Activated CD8-positive, alpha-beta T cell treated with anti-CD3 and anti-CD28 coated beads for 36 hours (primary cell): Measurements from ENCODE around the gene LILRA5. TPM values are rescaled to one million over a fixed set of nuclear protein-coding genes. Genes with fewer than 3 reads are reported as not detected.

Experiments
- ATAC-seq: fragments of 200-7000 bp; cut with Tn5 transposase; one replicate; pipeline ENCODE4 v1.10.0; 2021; ENCODE audit warnings: mild to moderate bottlenecking, moderate library complexity
- CTCF ChIA-PET: fragments of 350-600 bp; sonication (Branson Sonifier 250); formaldehyde crosslinking; loops from one replicate; lab custom pipeline; 2021; ENCODE audit warnings: antibody characterized with exemption; lab: Charles Lee
- POLR2A ChIA-PET: fragments of 350-600 bp; sonication (Branson Sonifier 250); formaldehyde crosslinking; loops from one replicate; lab custom pipeline; 2021; ENCODE audit warnings: antibody characterized with exemption; lab: Charles Lee
- DNase-seq: peaks from one replicate; pipeline ENCODE4 v3.0.0-alpha.2; 2020
- H3K27ac Mint-ChIP-seq: one replicate; pipeline ENCODE4 v1.8.0; 2021; ENCODE audit warnings: mild to moderate bottlenecking, mixed read lengths
- H3K27me3 Mint-ChIP-seq: one replicate; pipeline ENCODE4 v1.8.0; 2021; ENCODE audit warnings: mixed read lengths
- H3K36me3 Mint-ChIP-seq: one replicate; pipeline ENCODE4 v1.8.0; 2021; ENCODE audit warnings: low read depth, mixed read lengths
- H3K4me1 Mint-ChIP-seq: one replicate; pipeline ENCODE4 v1.8.0; 2021; ENCODE audit warnings: low read depth, mixed read lengths
- H3K4me3 Mint-ChIP-seq: one replicate; pipeline ENCODE4 v1.8.0; 2021; ENCODE audit warnings: mild to moderate bottlenecking, moderate library complexity, mixed read lengths
- H3K9me3 Mint-ChIP-seq: one replicate; pipeline ENCODE4 v1.8.0; 2021; ENCODE audit warnings: mixed read lengths
- CTCF ChIP-seq: fragments of 200-600 bp; IDR thresholded peaks from one replicate; pipeline ENCODE4 v1.8.0; 2022; ENCODE audit warnings: antibody characterized with exemption, mild to moderate bottlenecking
- intact Hi-C: fragments of 100-400 bp; cut with micrococcal nuclease; formaldehyde crosslinking; loops from one replicate; pipeline ENCODE4 v1.10.0; 2022
- total RNA-seq, 2 experiments: library from RNA; stranded (reverse); gene quantifications; one replicate each; pipeline ENCODE4 v1.2.3, GENCODE V29; 2021

The LILRA5 gene
- total RNA-seq, 2 experiments from 2014 or later = not detected

GRCh38 chr19:54271106-54271505, 41.9 kb downstream of the LILRA5 start:
- TF ChIP-seq CTCF = no peak
- no peak for ATAC-seq
- Mint-ChIP-seq H3K27ac (no peak overlapping the region), H3K9me3 (no peaks in the 10 kb centered on the region), H3K36me3 (no peaks in the 10 kb centered on the region), H3K4me3 (no peak overlapping the region), H3K27me3 (peaks cover 13% of the 10 kb centered on the region), H3K4me1 (no peaks in the 10 kb centered on the region)
- ChIA-PET POLR2A (interaction anchor here (0.6 kb wide), 2 partner anchors 65 to 427 kb away, joined by 3 to 4 read pairs; no protein-coding TSS in a partner anchor), CTCF (no interaction called here)
- DNase-seq = no peak
- intact Hi-C loops = no loop called here

GRCh38 chr19:54268936-54269335, 44.0 kb downstream of the LILRA5 start:
- no peak overlapping the region for H3K4me3 Mint-ChIP-seq
- ATAC-seq (no peak), DNase-seq (no peak)
- H3K27me3 Mint-ChIP-seq = peaks cover 15% of the 10 kb centered on the region
- no peaks in the 10 kb centered on the region for H3K36me3 Mint-ChIP-seq
- H3K27ac Mint-ChIP-seq = no peak overlapping the region
- H3K9me3 Mint-ChIP-seq = no peaks in the 10 kb centered on the region
- no peaks in the 10 kb centered on the region for H3K4me1 Mint-ChIP-seq
- POLR2A ChIA-PET = no interaction called here
- CTCF ChIA-PET = interaction anchor here (1.4 to 1.5 kb wide), 2 partner anchors 9 to 245 kb away, joined by 3 read pairs; no protein-coding TSS in a partner anchor
- intact Hi-C loops = no loop called here
- TF ChIP-seq CTCF = no peak

GRCh38 chr19:54266133-54266532, 46.8 kb downstream of the LILRA5 start:
- POLR2A ChIA-PET = interaction anchor here (0.8 to 1.7 kb wide), 2 partner anchors 57 to 183 kb away, joined by 3 to 4 read pairs; partner anchors contain the start of gene LENG8
- peak; percentile 76 for ATAC-seq
- Mint-ChIP-seq H3K9me3 (no peaks in the 10 kb centered on the region), H3K4me1 (no peaks in the 10 kb centered on the region), H3K36me3 (no peaks in the 10 kb centered on the region), H3K27me3 (peaks cover 11% of the 10 kb centered on the region), H3K4me3 (no peak overlapping the region), H3K27ac (no peak overlapping the region)
- DNase-seq = peak; percentile 91
- CTCF ChIA-PET = interaction anchor here (0.6 to 1.8 kb wide), 37 partner anchors 9 to 473 kb away, joined by 3 to 12 read pairs (median 4); partner anchors contain the start of genes LILRB5, MBOAT7, PRPF31 and TFPT
- TF ChIP-seq CTCF = peak; percentile 80
- intact Hi-C loops = no loop called here

- Mint-ChIP-seq H3K4me3 (no peak overlapping the region), H3K4me1 (no peaks in the 10 kb centered on the region), H3K27ac (no peak overlapping the region), H3K9me3 (no peaks in the 10 kb centered on the region), H3K36me3 (no peaks in the 10 kb centered on the region), H3K27me3 (peaks cover 3% of the 10 kb centered on the region)
- ATAC-seq = no peak
- CTCF ChIA-PET = no interaction called here
- no peak for TF ChIP-seq CTCF
- POLR2A ChIA-PET = no interaction called here
- intact Hi-C loops = no loop called here
- DNase-seq = no peak
These were observed 50.5 kb downstream of the LILRA5 start for GRCh38 chr19:54262470-54262869.

- TF ChIP-seq CTCF = no peak
- H3K36me3 Mint-ChIP-seq = no peaks in the 10 kb centered on the region
- peaks cover 5% of the 10 kb centered on the region for H3K27me3 Mint-ChIP-seq
- intact Hi-C loops = no loop called here
- ATAC-seq = no peak
- CTCF ChIA-PET = interaction anchor here (1.5 kb wide), 1 partner anchor 128 kb away, joined by 3 read pairs; no protein-coding TSS in a partner anchor
- DNase-seq = no peak
- no peaks in the 10 kb centered on the region for H3K4me1 Mint-ChIP-seq
- POLR2A ChIA-PET = no interaction called here
- H3K27ac Mint-ChIP-seq = no peak overlapping the region
- H3K9me3 Mint-ChIP-seq = no peaks in the 10 kb centered on the region
- no peak overlapping the region for H3K4me3 Mint-ChIP-seq
These were observed 50.9 kb downstream of the LILRA5 start for GRCh38 chr19:54262066-54262465.
